Activated CD8-positive, alpha-beta T cell treated with anti-CD3 and anti-CD28 coated beads, Interleukin-2, amount 10 ng/mL, durations not matched to agents 7 days and 5 days (primary cell): ENCODE measurements around the gene TMEM255A. TPM values are rescaled to one million over a fixed set of nuclear protein-coding genes. Genes with fewer than 3 reads are reported as not detected.

Source experiments
- ATAC-seq: fragments of 150-1000 bp; cut with Tn5 transposase; one replicate; pipeline ENCODE4 v1.10.0; 2021; ENCODE audit warnings: moderate library complexity
- CTCF ChIA-PET: fragments of 350-600 bp; sonication (Branson Sonifier 250); formaldehyde crosslinking; loops from one replicate; lab custom pipeline; 2021; ENCODE audit warnings: antibody characterized with exemption; lab: Charles Lee
- POLR2A ChIA-PET: fragments of 350-600 bp; sonication (Branson Sonifier 250); formaldehyde crosslinking; loops from one replicate; lab custom pipeline; 2021; ENCODE audit warnings: antibody characterized with exemption; lab: Charles Lee
- DNase-seq: peaks from one replicate; pipeline ENCODE4 v3.0.0-alpha.2; 2020
- H3K27ac Mint-ChIP-seq: one replicate; pipeline ENCODE4 v1.8.0; 2021; ENCODE audit warnings: mild to moderate bottlenecking, mixed read lengths
- H3K27me3 Mint-ChIP-seq: one replicate; pipeline ENCODE4 v1.8.0; 2021; ENCODE audit warnings: low read depth, mixed read lengths
- H3K36me3 Mint-ChIP-seq: one replicate; pipeline ENCODE4 v1.8.0; 2021; ENCODE audit warnings: low read depth, mixed read lengths
- H3K4me1 Mint-ChIP-seq: one replicate; pipeline ENCODE4 v1.8.0; 2021; ENCODE audit warnings: low read depth, mixed read lengths
- H3K4me3 Mint-ChIP-seq: one replicate; pipeline ENCODE4 v1.8.0; 2021; ENCODE audit warnings: mild to moderate bottlenecking, mixed read lengths
- H3K9me3 Mint-ChIP-seq: one replicate; pipeline ENCODE4 v1.8.0; 2022; ENCODE audit warnings: mixed read lengths; ENCODE audit not compliant: insufficient read depth
- total RNA-seq, 2 experiments: library from RNA; stranded (reverse); gene quantifications; one replicate each; pipeline ENCODE4 v1.2.3, GENCODE V29; 2021

The TMEM255A gene
- total RNA-seq, 2 experiments from 2014 or later, result not detected

GRCh38 chrX:120304256-120304655 lies 7.0 kb downstream of the TMEM255A start:
- H3K4me3 Mint-ChIP-seq, result no peak overlapping the region
- H3K36me3 Mint-ChIP-seq, result no peaks in the 10 kb centered on the region
- peaks cover 36% of the 10 kb centered on the region for H3K4me1 Mint-ChIP-seq
- ATAC-seq (no peak), DNase-seq (no peak)
- CTCF ChIA-PET, result no interaction called here
- no peaks in the 10 kb centered on the region for H3K9me3 Mint-ChIP-seq
- H3K27me3 Mint-ChIP-seq, result peaks cover 21% of the 10 kb centered on the region
- POLR2A ChIA-PET, result no interaction called here
- no peak overlapping the region for H3K27ac Mint-ChIP-seq

- H3K4me1 Mint-ChIP-seq, result peaks cover 21% of the 10 kb centered on the region
- peak; percentile 52 for DNase-seq
- ChIA-PET POLR2A (no interaction called here), CTCF (no interaction called here)
- no peaks in the 10 kb centered on the region for H3K36me3 Mint-ChIP-seq
- H3K27me3 Mint-ChIP-seq, result peaks cover 9% of the 10 kb centered on the region
- no peaks in the 10 kb centered on the region for H3K9me3 Mint-ChIP-seq
- H3K4me3 Mint-ChIP-seq, result peak overlapping the region; percentile 7
- H3K27ac Mint-ChIP-seq, result no peak overlapping the region
- peak; percentile 75 for ATAC-seq
These were observed 8.8 kb downstream of the TMEM255A start for GRCh38 chrX:120302434-120302833.

GRCh38 chrX:120301960-120302359 lies 9.3 kb downstream of the TMEM255A start:
- Mint-ChIP-seq H3K27ac (no peak overlapping the region), H3K27me3 (peaks cover 6% of the 10 kb centered on the region)
- CTCF ChIA-PET, result no interaction called here

GRCh38 chrX:120301497-120301896 lies 9.8 kb downstream of the TMEM255A start:
- ChIA-PET CTCF (interaction anchor here (1.4 kb wide), 1 partner anchor 8 kb away, joined by 4 read pairs; no protein-coding TSS in a partner anchor), POLR2A (interaction anchor here (0.7 kb wide), 1 partner anchor 446 kb away, joined by 3 read pairs; no protein-coding TSS in a partner anchor)
- H3K9me3 Mint-ChIP-seq, result no peaks in the 10 kb centered on the region
- ATAC-seq (no peak), DNase-seq (no peak)
- H3K36me3 Mint-ChIP-seq, result no peaks in the 10 kb centered on the region
- H3K4me1 Mint-ChIP-seq, result peaks cover 14% of the 10 kb centered on the region
- H3K27me3 Mint-ChIP-seq, result peaks cover 1% of the 10 kb centered on the region
- H3K27ac Mint-ChIP-seq, result no peak overlapping the region
- no peak overlapping the region for H3K4me3 Mint-ChIP-seq

More at GRCh38 chrX:120301960-120302359, 9.3 kb downstream of the TMEM255A start:
- Mint-ChIP-seq H3K9me3 (no peaks in the 10 kb centered on the region), H3K36me3 (no peaks in the 10 kb centered on the region), H3K4me1 (peaks cover 18% of the 10 kb centered on the region), H3K4me3 (no peak overlapping the region)
- no peak for DNase-seq
- no peak for ATAC-seq
- POLR2A ChIA-PET, result interaction anchor here (0.7 kb wide), 1 partner anchor 446 kb away, joined by 3 read pairs; no protein-coding TSS in a partner anchor

- Mint-ChIP-seq H3K9me3 (no peaks in the 10 kb centered on the region), H3K4me3 (no peak overlapping the region), H3K27me3 (peaks cover 1% of the 10 kb centered on the region), H3K36me3 (no peaks in the 10 kb centered on the region), H3K4me1 (peaks cover 15% of the 10 kb centered on the region), H3K27ac (no peak overlapping the region)
- POLR2A ChIA-PET, result interaction anchor here (0.7 kb wide), 1 partner anchor 1274 kb away, joined by 4 read pairs; no protein-coding TSS in a partner anchor
- CTCF ChIA-PET, result interaction anchor here (1.1 to 2.0 kb wide), 3 partner anchors 9 to 86 kb away, joined by 4 to 6 read pairs (median 6); partner anchors contain the start of gene ZBTB33
- DNase-seq (no peak), ATAC-seq (no peak)
These were observed 11.3 kb downstream of the TMEM255A start for GRCh38 chrX:120299928-120300327.

- Mint-ChIP-seq H3K4me3 (no peak overlapping the region), H3K9me3 (no peaks in the 10 kb centered on the region), H3K27me3 (no peaks in the 10 kb centered on the region), H3K27ac (no peak overlapping the region), H3K4me1 (peaks cover 17% of the 10 kb centered on the region), H3K36me3 (no peaks in the 10 kb centered on the region)
- CTCF ChIA-PET, result interaction anchor here (0.8 kb wide), 1 partner anchor 11 kb away, joined by 4 read pairs; no protein-coding TSS in a partner anchor
- ATAC-seq (no peak), DNase-seq (no peak)
- POLR2A ChIA-PET, result no interaction called here
These were observed 13.3 kb downstream of the TMEM255A start for GRCh38 chrX:120297923-120298322.

GRCh38 chrX:120294651-120295050 lies 16.6 kb downstream of the TMEM255A start:
- no peak overlapping the region for H3K4me3 Mint-ChIP-seq
- no peaks in the 10 kb centered on the region for H3K27me3 Mint-ChIP-seq
- ATAC-seq (no peak), DNase-seq (no peak)
- H3K36me3 Mint-ChIP-seq, result no peaks in the 10 kb centered on the region
- ChIA-PET POLR2A (no interaction called here), CTCF (interaction anchor here (1.7 kb wide), 1 partner anchor 14 kb away, joined by 8 read pairs; no protein-coding TSS in a partner anchor)
- no peak overlapping the region for H3K27ac Mint-ChIP-seq
- H3K9me3 Mint-ChIP-seq, result no peaks in the 10 kb centered on the region
- peaks cover 7% of the 10 kb centered on the region for H3K4me1 Mint-ChIP-seq

- POLR2A ChIA-PET, result no interaction called here
- CTCF ChIA-PET, result no interaction called here
- Mint-ChIP-seq H3K36me3 (no peaks in the 10 kb centered on the region), H3K27me3 (no peaks in the 10 kb centered on the region), H3K9me3 (no peaks in the 10 kb centered on the region), H3K4me1 (peaks cover 7% of the 10 kb centered on the region), H3K4me3 (no peak overlapping the region), H3K27ac (no peak overlapping the region)
- ATAC-seq, result no peak
- DNase-seq, result no peak
These were observed 18.2 kb downstream of the TMEM255A start for GRCh38 chrX:120293015-120293414.

- Mint-ChIP-seq H3K9me3 (no peaks in the 10 kb centered on the region), H3K36me3 (no peaks in the 10 kb centered on the region), H3K4me1 (peaks cover 7% of the 10 kb centered on the region), H3K27ac (no peak overlapping the region), H3K27me3 (no peaks in the 10 kb centered on the region), H3K4me3 (no peak overlapping the region)
- POLR2A ChIA-PET, result no interaction called here
- no peak for DNase-seq
- ATAC-seq, result no peak
- CTCF ChIA-PET, result no interaction called here
These were observed 20.1 kb downstream of the TMEM255A start for GRCh38 chrX:120291211-120291610.

GRCh38 chrX:120290107-120290506 lies 21.2 kb downstream of the TMEM255A start:
- no peak for DNase-seq
- CTCF ChIA-PET, result no interaction called here

GRCh38 chrX:120287513-120288112 lies 23.6 kb downstream of the TMEM255A start:
- Mint-ChIP-seq H3K4me1 (no peaks in the 10 kb centered on the region), H3K4me3 (no peak overlapping the region), H3K27ac (no peak overlapping the region), H3K9me3 (no peaks in the 10 kb centered on the region), H3K27me3 (peaks cover 2% of the 10 kb centered on the region), H3K36me3 (no peaks in the 10 kb centered on the region)
- CTCF ChIA-PET, result interaction anchor here (1.5 kb wide), 1 partner anchor 22 kb away, joined by 4 read pairs; no protein-coding TSS in a partner anchor
- ATAC-seq (no peak), DNase-seq (no peak)
- POLR2A ChIA-PET, result interaction anchor here (0.6 to 0.7 kb wide), 2 partner anchors 18 to 114 kb away, joined by 3 read pairs; no protein-coding TSS in a partner anchor

More at GRCh38 chrX:120290107-120290506, 21.2 kb downstream of the TMEM255A start:
- no peaks in the 10 kb centered on the region for H3K36me3 Mint-ChIP-seq
- POLR2A ChIA-PET, result no interaction called here
- H3K27ac Mint-ChIP-seq, result no peak overlapping the region
- H3K9me3 Mint-ChIP-seq, result no peaks in the 10 kb centered on the region
- no peak overlapping the region for H3K4me3 Mint-ChIP-seq
- no peak for ATAC-seq
- peaks cover 5% of the 10 kb centered on the region for H3K4me1 Mint-ChIP-seq
- no peaks in the 10 kb centered on the region for H3K27me3 Mint-ChIP-seq
